HG02642 (cell line): ENCODE results near the gene NELFA.

Experiments
- ATAC-seq: cut with Tn5 transposase; IDR thresholded peaks from one replicate; pipeline ENCODE4 v1.9.1; 2021; ENCODE audit warnings: mild to moderate bottlenecking; ENCODE audit not compliant: unreplicated experiment, poor library complexity

NELFA gene

DNA sequence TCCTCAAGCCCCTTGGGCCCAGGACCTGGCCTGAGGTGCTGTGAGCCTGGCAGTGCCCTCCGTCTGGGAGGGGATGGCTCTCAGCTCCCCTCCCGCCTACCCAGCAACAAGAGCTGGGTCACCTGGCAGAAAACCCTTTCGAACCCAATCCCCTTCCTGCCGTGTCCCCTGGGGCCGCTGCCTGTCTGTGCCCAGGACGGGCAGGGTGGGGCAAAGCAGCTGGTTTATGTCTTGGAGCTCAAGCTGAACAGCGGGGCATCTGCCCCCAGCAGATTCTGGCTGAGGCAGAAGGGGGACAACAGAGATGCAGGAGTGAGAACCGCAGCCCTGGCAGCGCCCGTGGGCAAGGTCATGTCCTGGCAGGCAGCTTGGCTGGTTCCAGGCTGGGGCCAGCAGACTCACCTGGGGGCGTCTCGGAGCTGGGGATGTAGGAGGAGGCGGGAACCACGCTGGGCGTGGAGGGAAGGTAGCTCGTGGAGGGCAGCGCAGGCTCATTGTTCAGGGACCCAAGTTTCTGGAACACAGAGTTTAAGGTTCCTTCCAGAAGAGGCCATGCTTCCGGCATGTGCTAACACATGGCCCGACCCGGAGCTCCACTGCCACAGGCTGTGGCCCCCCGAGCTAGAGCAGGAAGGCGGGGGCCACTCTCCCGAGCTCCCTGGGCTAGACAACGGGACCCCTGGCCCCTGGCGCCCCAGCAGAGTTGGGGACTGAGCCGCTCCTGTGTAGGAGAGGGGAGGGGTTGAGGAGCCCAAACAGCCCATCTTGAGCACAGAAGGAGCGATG lies 24.2 kb downstream of the NELFA start:
- no peak for ATAC-seq

DNA sequence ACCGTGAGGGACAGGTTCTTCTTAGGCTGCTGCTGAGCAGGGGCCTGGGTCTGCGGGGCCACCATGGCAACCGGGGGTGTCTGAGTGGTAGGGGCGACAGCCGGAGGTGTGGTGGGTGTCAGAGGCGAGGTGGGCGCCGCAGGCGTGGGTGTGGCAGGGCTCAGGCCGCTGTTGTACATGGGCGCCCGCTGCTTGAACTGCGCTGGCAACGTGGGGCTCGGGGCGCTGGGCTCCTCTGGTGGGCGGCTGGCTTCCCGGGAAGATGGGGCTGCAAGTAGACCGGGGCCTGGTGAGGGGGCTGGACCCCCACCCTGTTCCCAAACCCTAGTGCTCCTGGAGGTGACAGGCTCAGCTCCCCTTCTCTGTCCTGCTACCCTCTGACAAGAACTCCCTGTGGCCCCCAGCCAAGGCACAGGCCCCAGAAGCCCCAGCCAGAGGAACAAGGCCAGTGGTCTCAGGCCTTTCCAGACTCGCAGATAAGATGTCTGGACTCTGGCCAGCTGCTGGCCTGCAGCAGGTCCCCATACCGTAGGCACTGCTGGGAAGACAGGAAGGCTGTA lies 24.8 kb downstream of the NELFA start:
- ATAC-seq = no peak

DNA sequence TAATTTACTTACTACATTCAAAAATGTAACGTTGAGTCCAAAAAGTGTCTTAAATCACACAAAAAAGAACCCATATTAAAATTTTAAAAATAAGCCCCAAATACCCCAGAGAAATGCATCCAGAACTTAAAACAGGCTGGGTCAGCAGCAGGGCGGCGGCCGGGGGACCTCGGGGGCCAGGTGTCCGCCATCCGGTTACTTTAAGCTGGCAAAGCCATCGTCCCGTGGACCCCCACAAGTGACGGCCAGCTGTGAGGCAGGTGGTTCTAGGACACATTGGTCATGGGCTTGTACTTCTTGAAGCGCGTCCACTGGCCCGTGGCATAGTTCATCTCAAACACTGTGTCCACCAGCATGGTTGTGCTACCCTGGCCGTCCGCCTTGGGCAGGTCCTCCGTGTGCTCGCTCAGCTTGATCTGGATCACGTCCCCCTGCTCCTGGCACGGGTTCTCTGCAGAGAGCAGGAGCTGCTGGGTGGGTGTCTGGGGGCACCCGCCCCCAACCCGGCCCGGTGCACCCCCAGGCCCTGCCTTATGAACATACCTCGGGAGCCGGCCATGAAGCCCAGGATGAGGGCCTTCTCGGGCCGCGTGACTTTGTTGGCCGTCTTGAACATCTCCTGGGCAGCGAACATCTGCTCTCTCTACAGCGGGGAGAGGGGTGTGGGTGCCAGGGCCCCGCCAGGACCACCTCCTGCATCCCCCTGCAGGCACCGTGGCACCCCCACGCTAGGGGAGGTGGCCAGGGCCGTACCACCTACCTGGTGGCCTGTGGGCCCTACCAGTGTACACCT lies 25.5 kb downstream of the NELFA start:
- ATAC-seq = no peak

DNA sequence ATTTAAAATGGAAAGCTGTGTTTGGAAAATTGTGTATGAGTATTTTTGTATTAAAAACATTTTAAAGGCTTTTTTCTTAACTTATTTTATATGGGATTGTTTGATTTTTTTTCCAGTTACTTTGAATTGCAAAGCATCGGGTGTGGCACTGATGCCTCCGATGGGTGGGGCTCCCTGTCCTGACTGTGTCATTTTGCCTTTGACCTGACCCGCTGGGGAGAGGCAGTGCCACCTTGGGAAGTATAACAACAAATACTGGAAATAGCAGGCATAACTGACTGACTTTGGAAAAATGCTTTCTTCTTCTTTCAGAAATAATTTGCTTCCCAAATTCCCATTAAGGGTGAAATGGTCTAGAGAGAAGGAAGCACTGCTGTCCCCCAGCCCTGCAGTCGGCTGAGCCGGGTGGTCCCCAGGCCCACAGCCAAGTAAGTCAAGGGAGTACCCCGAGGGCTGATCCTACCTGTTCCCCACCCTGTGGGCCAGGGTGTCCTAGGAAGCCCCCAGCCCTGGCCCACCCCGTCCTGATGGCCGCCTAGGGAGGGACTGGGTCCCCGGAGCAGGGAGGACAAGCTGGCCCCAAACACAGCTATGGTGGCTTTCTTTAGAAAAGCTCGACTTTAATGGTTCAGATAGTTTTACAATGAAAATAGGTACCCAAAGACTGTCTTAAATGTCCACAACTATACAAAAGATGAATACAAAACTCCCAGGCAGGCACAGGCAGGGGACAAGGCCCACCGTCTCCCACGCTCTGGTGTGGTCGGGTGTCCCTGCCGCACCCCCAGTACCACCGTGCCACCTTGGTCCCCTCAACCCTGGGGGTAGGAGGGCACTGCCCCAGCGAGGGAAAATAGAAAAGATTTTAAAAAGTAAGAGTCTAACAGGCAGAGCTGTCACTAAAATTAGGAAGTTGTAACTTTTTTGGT lies 26.4 kb downstream of the NELFA start:
- ATAC-seq = no peak

DNA sequence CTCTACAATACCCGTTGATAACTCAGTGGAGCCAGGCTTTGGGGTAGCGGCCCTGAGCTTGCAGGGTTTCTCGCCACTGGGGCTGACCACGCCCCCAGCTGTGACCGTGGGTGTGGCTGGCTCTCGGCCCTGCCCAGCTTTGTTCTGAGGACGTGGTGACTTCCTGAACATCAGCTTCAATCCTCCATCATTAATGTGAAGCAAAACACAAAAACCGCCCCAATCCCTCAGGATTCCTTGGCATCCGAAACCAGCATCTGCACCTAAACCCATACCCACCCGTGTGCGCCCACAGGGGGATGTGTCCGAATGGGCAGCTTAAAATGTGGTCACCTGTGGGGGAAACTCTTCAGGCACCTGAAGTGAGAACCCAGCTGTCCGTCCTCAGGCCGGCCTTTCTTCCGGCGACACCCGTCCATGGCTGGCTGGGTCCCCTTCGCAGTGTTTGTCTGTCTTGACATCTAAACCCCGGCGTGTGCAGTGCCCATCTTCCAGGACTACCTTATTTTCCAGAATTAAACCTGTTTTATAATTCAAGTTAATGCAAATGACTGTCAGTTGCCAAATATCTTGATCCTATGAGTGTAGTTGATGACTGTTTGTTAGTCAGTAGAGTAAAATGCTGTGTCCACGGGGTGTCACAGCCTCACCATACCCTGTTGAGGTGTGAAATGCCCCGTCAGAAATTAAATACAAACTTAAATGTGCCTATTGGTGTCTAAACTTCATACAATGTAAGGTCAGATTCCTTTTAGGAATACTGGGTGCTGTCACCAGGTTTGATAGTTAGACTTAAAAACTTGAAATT lies 27.3 kb downstream of the NELFA start:
- no peak for ATAC-seq

DNA sequence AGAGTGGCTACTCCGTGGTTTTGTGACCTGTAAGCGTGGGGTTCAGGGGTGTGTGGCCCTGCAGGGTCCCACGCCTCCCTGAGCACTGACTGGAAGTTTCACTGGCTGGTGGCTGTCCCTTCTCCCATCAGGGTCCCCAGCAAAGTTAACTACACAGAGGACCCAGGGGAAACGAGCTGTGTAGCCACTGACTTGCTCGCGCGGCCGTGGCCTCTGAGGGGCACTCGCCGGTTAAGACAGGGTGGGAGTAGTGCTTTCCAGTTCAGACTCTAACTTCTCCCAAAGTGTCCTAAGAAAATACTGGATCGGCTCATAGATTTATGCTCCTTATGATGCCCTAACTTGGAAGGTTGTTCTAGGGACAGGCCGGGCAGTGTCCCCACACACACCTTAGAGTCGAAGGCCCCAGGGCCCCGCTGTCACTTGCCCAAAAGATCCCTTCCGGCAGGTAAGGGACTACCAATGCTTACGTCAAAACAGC lies 28.2 kb downstream of the NELFA start:
- ATAC-seq = no peak

DNA sequence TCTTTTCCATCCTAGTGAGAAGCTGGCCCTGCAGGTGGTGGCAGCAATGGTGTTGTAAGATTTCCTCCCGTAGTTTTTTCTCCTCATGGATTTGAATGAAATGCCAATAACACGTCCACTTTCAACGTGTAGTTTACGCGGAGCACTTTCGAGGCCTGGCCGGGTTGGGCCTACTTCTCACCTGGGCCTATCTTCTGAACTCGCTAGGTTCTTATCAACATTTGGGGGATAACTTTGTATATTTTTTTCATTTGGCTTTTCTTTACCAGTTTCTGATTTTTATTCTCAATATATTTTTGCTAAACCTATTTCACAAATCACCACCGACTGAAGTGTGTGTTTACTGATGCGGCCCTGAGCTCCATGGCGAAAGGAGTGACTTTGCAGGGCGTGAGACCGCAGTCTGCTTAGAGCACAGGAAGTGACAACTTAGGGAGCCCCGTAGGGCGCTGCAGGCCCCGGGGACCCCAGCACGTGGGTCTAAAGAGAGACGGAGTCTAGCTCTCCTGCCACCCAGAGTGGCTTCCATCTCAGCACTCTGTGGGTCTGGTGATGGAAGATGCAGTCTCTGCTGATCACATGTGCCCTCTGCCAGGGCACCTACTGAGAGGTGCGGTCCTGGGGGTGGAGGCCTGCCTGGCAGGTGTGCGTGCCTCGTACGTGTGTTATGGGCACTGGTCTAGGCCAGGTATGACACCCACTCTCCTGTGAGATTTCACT lies 29.1 kb downstream of the NELFA start:
- no peak for ATAC-seq

DNA sequence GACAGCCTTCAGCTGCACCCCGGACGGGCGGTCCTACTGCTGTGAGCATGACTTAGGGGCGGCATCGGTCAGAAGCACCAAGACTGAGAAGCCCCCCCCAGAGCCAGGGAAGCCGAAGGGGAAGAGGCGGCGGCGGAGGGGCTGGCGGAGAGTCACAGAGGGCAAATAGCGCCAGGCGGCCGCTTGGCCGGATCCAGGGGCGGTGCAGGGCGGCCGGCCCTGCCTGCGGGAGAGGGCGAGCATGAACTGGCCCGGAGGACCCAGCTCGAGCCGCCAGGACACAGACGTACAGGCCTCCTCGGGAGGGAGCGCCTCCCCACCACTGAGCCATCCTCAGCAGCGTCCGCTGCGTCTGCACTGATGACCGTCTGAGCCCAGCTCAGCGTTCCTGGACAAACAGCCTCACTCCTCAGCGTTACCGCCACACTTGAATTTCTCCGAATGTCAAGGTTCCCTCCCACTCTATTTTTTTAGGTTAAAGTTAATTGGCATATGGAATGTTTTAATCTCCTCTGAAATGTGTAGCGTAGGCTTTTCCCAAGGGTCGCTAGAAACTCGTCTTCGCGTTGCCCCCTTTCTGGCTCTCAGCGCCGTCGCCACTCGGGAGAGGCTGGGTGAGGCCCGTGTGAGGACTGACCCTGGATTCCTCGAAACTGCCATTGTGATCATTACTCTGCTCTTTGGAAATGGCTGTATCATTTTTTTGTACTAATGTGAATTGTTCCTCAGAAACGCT lies 29.9 kb downstream of the NELFA start:
- ATAC-seq = no peak

DNA sequence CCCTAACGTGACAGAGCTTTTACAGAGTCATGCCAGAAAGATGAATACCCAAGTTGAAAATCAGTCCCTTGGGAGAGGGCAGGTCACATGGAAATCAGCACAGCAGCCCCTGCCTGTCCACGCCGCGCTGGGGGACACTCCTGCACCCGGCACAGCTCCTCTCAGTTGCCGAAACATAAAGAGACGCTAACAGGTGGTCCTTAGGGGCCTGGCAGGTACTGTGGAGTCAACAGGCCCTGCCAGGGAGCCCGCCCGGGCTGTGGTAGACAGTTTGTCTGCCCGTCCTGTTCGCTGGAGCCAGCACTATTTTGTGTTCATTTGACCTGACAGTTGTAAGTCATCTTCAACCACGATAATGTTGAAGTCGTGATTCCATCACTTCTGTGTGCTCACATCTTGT lies 30.5 kb downstream of the NELFA start:
- ATAC-seq = no peak

DNA sequence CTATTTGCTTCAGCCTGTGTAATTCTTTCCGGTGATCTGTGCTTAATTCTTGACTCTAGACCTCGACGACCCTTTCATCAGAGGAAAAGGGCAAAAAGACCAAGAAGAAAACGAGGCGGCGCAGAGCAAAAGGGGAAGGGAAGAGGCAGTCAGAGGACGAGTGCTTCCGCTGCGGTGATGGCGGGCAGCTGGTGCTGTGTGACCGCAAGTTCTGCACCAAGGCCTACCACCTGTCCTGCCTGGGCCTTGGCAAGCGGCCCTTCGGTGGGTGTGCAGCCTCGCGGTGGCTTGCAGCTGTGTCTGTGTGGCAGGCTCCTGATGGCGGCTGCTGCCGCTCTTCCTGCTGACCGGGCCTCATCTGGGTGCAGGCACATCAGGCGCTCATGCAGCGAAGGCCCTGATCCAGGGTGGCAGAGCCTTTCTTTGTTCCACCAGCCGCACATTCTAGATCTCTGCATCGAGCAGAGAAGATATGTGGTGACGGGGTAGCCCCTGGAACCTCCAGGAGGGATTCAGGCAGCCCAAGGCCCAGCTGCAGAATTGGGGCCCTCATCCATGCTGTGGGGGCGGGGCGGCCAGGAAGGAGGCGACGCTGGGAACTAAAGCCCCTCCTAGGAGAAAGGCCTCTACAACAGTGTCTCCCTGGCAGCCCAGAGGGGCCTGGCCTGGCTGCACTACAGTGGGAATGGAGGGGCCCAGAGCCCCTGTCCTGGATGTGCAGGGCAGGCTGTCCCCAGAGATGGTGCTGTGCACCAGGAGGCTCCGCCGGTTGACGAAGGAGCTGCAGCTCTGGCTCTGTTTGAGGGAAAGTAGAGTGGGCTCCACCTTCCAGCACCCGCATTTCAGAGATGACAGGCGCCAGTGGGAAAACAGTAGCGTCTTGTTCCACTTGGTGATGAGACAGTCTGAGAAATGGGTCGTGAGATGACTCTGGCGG lies 32.1 kb downstream of the NELFA start:
- no peak for ATAC-seq

DNA sequence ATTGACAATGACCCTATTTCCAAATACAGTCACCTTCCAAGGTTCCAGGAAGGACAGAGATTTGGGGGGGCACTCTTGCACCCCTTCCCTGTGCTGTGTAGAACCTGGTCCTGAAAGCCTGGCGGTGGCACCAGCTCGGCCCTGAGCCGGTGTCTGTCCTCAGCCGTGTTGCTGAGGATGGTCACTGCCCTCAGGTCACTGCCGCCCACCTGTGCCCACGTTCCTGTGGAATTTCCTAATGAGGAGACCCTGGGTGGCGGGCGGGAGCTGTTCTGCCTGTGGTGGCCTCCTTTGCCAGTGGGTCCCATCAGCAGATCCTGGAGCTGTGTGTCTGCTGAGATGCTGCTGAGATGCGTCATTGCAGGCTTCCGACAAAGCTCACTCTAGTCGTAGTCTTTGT lies 32.9 kb downstream of the NELFA start:
- ATAC-seq = no peak

DNA sequence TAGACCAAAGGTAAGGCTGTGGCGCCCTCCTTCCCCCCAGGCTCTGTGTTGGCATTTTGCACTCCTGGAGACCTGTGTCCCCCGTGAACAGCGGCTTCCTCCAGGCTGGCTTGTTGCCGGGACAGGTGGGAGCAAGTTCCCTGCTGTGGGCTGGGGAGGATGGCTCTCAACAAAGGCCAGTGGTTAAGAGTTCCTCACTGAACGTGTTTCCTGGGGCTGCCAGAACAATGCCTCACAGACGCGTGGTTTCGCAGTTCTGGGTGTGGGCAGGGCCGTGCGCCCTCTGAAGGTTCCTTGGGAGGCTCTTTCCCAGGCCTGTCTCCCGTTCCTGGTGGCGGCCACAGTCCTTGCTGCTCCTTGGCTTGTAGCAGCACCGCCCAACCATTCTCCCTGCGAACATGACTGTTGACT lies 33.4 kb downstream of the NELFA start:
- ATAC-seq = no peak

DNA sequence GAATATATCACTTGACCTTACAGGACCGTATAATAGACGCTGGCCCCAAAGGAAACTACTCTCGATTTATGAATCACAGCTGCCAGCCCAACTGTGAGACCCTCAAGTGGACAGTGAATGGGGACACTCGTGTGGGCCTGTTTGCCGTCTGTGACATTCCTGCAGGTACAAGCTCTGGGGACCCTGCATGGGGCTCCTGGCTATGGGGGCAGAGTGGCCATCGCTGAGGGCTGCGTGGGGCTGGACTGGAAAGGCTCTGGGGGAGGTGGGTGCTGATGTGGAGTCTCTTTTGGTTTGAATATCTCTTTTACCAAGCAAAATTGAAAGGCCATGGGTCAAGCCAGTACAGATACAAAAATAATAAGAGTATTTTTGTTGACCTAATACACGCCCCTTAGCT lies 33.9 kb downstream of the NELFA start:
- ATAC-seq = no peak

DNA sequence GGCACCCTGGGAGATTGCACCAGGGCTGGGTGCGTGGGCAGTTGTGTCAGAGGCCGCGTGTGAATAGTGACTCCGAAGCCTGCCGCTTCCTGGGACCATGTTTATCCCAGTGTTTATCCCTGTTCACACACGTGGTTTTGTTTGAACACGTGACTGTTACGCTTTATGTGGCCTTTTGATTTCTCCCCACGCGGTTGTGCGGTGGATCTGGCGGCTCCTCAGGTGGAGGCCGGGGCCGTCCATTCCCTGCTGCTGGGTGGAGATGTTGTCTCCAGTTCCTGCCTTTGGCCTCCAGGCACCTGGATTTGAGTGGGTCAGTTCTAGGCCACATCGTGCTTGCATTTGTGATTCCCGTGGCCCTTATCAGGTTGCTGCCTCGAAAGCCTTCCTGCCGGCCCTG lies 35.1 kb downstream of the NELFA start:
- ATAC-seq = no peak

DNA sequence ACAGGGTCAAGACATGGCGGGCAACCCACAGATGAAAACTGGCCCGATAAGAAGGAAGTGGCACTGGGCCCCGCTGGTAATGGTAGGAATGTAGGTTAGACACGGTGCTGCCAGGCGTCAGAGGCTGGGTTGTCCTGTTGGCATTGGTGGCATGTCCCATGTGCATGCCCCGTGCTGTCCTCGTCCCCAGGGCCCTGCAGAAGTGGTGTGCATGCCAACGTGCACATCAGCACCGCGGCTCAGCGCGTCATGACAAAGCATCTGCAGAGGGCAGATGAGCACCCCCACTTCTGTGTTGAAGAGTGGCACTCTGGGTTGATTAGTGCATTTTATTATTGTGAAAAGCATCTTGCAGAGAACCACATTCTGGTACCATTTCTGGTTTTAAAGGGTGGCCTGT lies 35.6 kb downstream of the NELFA start:
- ATAC-seq = no peak

DNA sequence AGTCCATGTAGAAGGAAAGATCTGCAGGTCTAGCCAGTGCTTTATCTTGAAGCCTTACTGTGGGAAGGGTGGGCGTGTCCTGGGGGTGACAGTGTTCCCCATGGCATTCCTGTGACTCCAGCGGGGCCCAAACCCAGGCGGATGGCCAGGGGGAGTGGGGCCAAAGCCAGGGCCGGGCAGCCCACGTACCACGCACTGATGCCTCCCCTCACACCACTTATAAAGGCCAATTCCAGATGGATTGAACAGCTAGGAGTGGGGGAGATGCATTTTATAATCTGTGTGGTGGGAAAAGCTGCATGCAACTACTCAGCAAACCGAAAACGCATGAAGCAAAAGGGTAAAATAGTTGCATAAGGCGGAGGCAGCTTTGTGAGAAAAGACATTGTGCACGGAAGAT lies 36.4 kb downstream of the NELFA start:
- no peak for ATAC-seq
